ENCODE data around the gene P2RY2.
A peak's percentile ranks its signal among the peaks of the same experiment; 100 is the strongest.
"Not testable (repeated sequence)": the region's sequence is repeated elsewhere in the genome, so short reads cannot be mapped to it uniquely, and the experiment has no call there.

Gene P2RY2

GRCh38 chr11:73195191-73196007, 22.7 kb upstream of the P2RY2 start:
- no peaks in the 10 kb centered on the region for H3K9me3 Mint-ChIP-seq
- ATAC-seq (no peak), DNase-seq (no peak)

GRCh38 chr11:73196576-73196975, 21.5 kb upstream of the P2RY2 start:
- no peak for ATAC-seq
- no peak for DNase-seq
- H3K27ac Mint-ChIP-seq = no peak overlapping the region
- H3K4me3 Mint-ChIP-seq = no peak overlapping the region
- H3K9me3 Mint-ChIP-seq = no peaks in the 10 kb centered on the region
- H3K27me3 Mint-ChIP-seq = no peaks in the 10 kb centered on the region
- no peaks in the 10 kb centered on the region for H3K4me1 Mint-ChIP-seq

More at GRCh38 chr11:73195191-73196007, 22.7 kb upstream of the P2RY2 start:
- Mint-ChIP-seq H3K4me3 (no peak overlapping the region), H3K27me3 (peaks cover 4% of the 10 kb centered on the region), H3K27ac (no peak overlapping the region), H3K4me1 (no peaks in the 10 kb centered on the region)

GRCh38 chr11:73197348-73197747, 20.7 kb upstream of the P2RY2 start:
- H3K27ac Mint-ChIP-seq = no peak overlapping the region
- no peak overlapping the region for H3K4me3 Mint-ChIP-seq
- no peaks in the 10 kb centered on the region for H3K4me1 Mint-ChIP-seq

GRCh38 chr11:73197787-73198186, 20.3 kb upstream of the P2RY2 start:
- not testable (repeated sequence) for DNase-seq, H3K27ac Mint-ChIP-seq, H3K9me3 Mint-ChIP-seq, H3K4me3 Mint-ChIP-seq, H3K4me1 Mint-ChIP-seq, H3K27me3 Mint-ChIP-seq, ATAC-seq

More at GRCh38 chr11:73197348-73197747, 20.7 kb upstream of the P2RY2 start:
- H3K27me3 Mint-ChIP-seq = no peaks in the 10 kb centered on the region
- H3K9me3 Mint-ChIP-seq = no peaks in the 10 kb centered on the region
- DNase-seq = no peak
- ATAC-seq = no peak

- no peak for ATAC-seq
- Mint-ChIP-seq H3K27ac (no peak overlapping the region), H3K9me3 (no peaks in the 10 kb centered on the region), H3K4me3 (no peak overlapping the region), H3K27me3 (peaks cover 6% of the 10 kb centered on the region), H3K4me1 (no peaks in the 10 kb centered on the region)
- DNase-seq = no peak
These were observed 19.4 kb upstream of the P2RY2 start for GRCh38 chr11:73198677-73199076.

- DNase-seq (no peak), ATAC-seq (no peak)
- H3K4me3 Mint-ChIP-seq = no peak overlapping the region
- H3K27ac Mint-ChIP-seq = no peak overlapping the region
- H3K9me3 Mint-ChIP-seq = no peaks in the 10 kb centered on the region
- H3K27me3 Mint-ChIP-seq = peaks cover 10% of the 10 kb centered on the region
- no peaks in the 10 kb centered on the region for H3K4me1 Mint-ChIP-seq
These were observed 18.6 kb upstream of the P2RY2 start for GRCh38 chr11:73199446-73199845.

- no peaks in the 10 kb centered on the region for H3K4me1 Mint-ChIP-seq
- ATAC-seq = no peak
- peaks cover 15% of the 10 kb centered on the region for H3K27me3 Mint-ChIP-seq
- H3K9me3 Mint-ChIP-seq = no peaks in the 10 kb centered on the region
- H3K4me3 Mint-ChIP-seq = no peak overlapping the region
- no peak for DNase-seq
- peak overlapping the region in 1 of 2 donors; percentile 51 for H3K27ac Mint-ChIP-seq
These were observed 17.8 kb upstream of the P2RY2 start for GRCh38 chr11:73200256-73200655.

- ATAC-seq (no peak), DNase-seq (no peak)
- H3K27me3 Mint-ChIP-seq = peaks cover 21% of the 10 kb centered on the region
- H3K4me3 Mint-ChIP-seq = no peak overlapping the region
- H3K27ac Mint-ChIP-seq = no peak overlapping the region
- H3K4me1 Mint-ChIP-seq = no peaks in the 10 kb centered on the region
- no peaks in the 10 kb centered on the region for H3K9me3 Mint-ChIP-seq
These were observed 16.8 kb upstream of the P2RY2 start for GRCh38 chr11:73201249-73201648.

GRCh38 chr11:73201888-73202780, 15.9 kb upstream of the P2RY2 start:
- Mint-ChIP-seq H3K4me3 (no peak overlapping the region), H3K27me3 (peaks cover 21% of the 10 kb centered on the region), H3K4me1 (no peaks in the 10 kb centered on the region), H3K27ac (no peak overlapping the region), H3K9me3 (no peaks in the 10 kb centered on the region)
- DNase-seq (no peak), ATAC-seq (no peak)

GRCh38 chr11:73203322-73203721, 14.8 kb upstream of the P2RY2 start:
- H3K27ac Mint-ChIP-seq = no peak overlapping the region
- H3K9me3 Mint-ChIP-seq = no peaks in the 10 kb centered on the region
- DNase-seq (no peak), ATAC-seq (no peak)
- H3K27me3 Mint-ChIP-seq = peaks cover 21% of the 10 kb centered on the region
- H3K4me3 Mint-ChIP-seq = no peak overlapping the region
- H3K4me1 Mint-ChIP-seq = no peaks in the 10 kb centered on the region

GRCh38 chr11:73203790-73204189, 14.3 kb upstream of the P2RY2 start:
- peaks cover 21% of the 10 kb centered on the region for H3K27me3 Mint-ChIP-seq
- H3K27ac Mint-ChIP-seq = no peak overlapping the region
- H3K4me3 Mint-ChIP-seq = no peak overlapping the region
- H3K9me3 Mint-ChIP-seq = no peaks in the 10 kb centered on the region
- DNase-seq (no peak), ATAC-seq (no peak)
- no peaks in the 10 kb centered on the region for H3K4me1 Mint-ChIP-seq

GRCh38 chr11:73204711-73205121, 13.4 kb upstream of the P2RY2 start:
- H3K27me3 Mint-ChIP-seq = peaks cover 21% of the 10 kb centered on the region
- DNase-seq (no peak), ATAC-seq (no peak)
- no peak overlapping the region for H3K27ac Mint-ChIP-seq
- no peaks in the 10 kb centered on the region for H3K9me3 Mint-ChIP-seq
- H3K4me1 Mint-ChIP-seq = no peaks in the 10 kb centered on the region
- H3K4me3 Mint-ChIP-seq = no peak overlapping the region

GRCh38 chr11:73205661-73206343, 12.3 kb upstream of the P2RY2 start:
- no peak for ATAC-seq
- DNase-seq = no peak
- no peaks in the 10 kb centered on the region for H3K9me3 Mint-ChIP-seq
- H3K4me1 Mint-ChIP-seq = no peaks in the 10 kb centered on the region
- no peak overlapping the region for H3K4me3 Mint-ChIP-seq
- H3K27ac Mint-ChIP-seq = peak overlapping the region in 1 of 2 donors; percentile 43
- H3K27me3 Mint-ChIP-seq = peaks cover 21% of the 10 kb centered on the region

GRCh38 chr11:73206801-73207200, 11.3 kb upstream of the P2RY2 start:
- Mint-ChIP-seq H3K27ac (no peak overlapping the region), H3K4me1 (no peaks in the 10 kb centered on the region), H3K9me3 (no peaks in the 10 kb centered on the region), H3K27me3 (peaks cover 21% of the 10 kb centered on the region), H3K4me3 (no peak overlapping the region)
- ATAC-seq (no peak), DNase-seq (no peak)

GRCh38 chr11:73209892-73210291, 8.2 kb upstream of the P2RY2 start:
- Mint-ChIP-seq H3K4me3 (no peak overlapping the region), H3K27me3 (peaks cover 10% of the 10 kb centered on the region), H3K27ac (no peak overlapping the region), H3K9me3 (no peaks in the 10 kb centered on the region), H3K4me1 (no peaks in the 10 kb centered on the region)
- no peak for DNase-seq
- no peak for ATAC-seq
